Peyer's patch (tissue), 4 donors: ENCODE data around the gene SGSH. TPM values are rescaled to one million over a fixed set of nuclear protein-coding genes. Genes with fewer than 3 reads are reported as not detected.

Experiments used
- DNase-seq, 3 donors: peaks; one replicate each; pipeline ENCODE4 v3.0.0-alpha.2; 2017 to 2019
- H3K27ac ChIP-seq, 4 donors: fragments of 200-600 bp; sonication (generic); one replicate each; pipeline ENCODE4 v1.5.1; 2016 to 2019
- H3K27me3 ChIP-seq, 2 donors: fragments of 200-600 bp; sonication (generic); one replicate each; pipeline ENCODE4 v1.5.1; 2019
- H3K36me3 ChIP-seq, 3 donors: fragments of 200-600 bp; sonication (generic); one replicate each; pipeline ENCODE4 v1.5.1; 2016 to 2019
- H3K4me1 ChIP-seq, 4 donors: fragments of 200-600 bp; sonication (generic); one replicate each; pipeline ENCODE4 v1.5.1; 2016 to 2019
- H3K4me3 ChIP-seq, 4 donors: fragments of 200-600 bp; sonication (generic); 1 replicate in 3 of 4; 2 replicates in 1 of 4; pipeline ENCODE4 v1.5.1; 2016 to 2019; ENCODE audit warnings: mild to moderate bottlenecking in 1 of 4
- H3K9me3 ChIP-seq, 4 donors: fragments of 200-600 bp; sonication (generic); one replicate each; pipeline ENCODE4 v1.5.1; 2016 to 2019; ENCODE audit warnings: mild to moderate bottlenecking in 1 of 4
- POLR2A ChIP-seq, 2 donors: fragments of 450-650 bp; IDR thresholded peaks; one replicate each; pipeline ENCODE4 v1.5.1; 2017; ENCODE audit warnings: antibody characterized with exemption in 2 of 2, mild to moderate bottlenecking in 2 of 2, moderate library complexity in 2 of 2
- total RNA-seq, 4 donors: library from RNA; depleted of rRNA; stranded (reverse); fragments of >200 nt; gene quantifications; one replicate each; pipeline ENCODE4 v1.1.0, GENCODE V29; 2016
- TF ChIP-seq, protein P1 (sequence below), 6 experiments: fragments of 450-650 bp in 4 of 6; fragments of 200-600 bp in 2 of 6; sonication (generic) in 1 of 6; IDR thresholded peaks; one replicate each; pipeline ENCODE4 v1.5.1; 2017 to 2019; ENCODE audit warnings: antibody characterized with exemption in 6 of 6, mild to moderate bottlenecking in 3 of 6, moderate library complexity in 1 of 6

SGSH gene
- total RNA-seq, 4 donors from 2014 or later, result 37.8 to 114 (median 60.6) TPM

DNA sequence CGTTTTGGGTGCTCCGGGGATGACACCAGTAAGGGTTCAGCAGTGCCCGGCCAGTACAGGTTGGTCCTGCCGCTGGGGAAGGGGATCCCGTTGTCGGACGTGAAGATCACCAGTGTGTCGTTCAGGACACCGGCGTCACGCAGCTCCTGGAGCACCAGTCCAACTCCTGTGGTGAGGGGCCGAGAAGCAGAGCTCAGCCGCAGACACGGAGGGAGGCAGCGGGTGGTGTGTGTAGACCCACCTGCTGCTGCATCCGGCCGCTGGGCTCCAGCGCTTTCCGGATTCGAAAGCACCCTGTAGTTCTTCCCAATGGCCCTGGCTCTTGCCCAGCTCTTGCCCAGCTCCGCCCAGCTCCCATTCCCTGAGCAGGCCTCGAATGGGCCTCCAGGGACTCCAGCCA is 8.0 kb downstream of the SGSH start:
- peaks cover 0 to 76% (median 0%) of the 10 kb centered on the region in 3 donors for H3K36me3 ChIP-seq
- H3K27ac ChIP-seq, result no peak overlapping the region
- H3K27me3 ChIP-seq, result no peaks in the 10 kb centered on the region
- H3K9me3 ChIP-seq, result no peaks in the 10 kb centered on the region
- TF ChIP-seq, protein P1, sequence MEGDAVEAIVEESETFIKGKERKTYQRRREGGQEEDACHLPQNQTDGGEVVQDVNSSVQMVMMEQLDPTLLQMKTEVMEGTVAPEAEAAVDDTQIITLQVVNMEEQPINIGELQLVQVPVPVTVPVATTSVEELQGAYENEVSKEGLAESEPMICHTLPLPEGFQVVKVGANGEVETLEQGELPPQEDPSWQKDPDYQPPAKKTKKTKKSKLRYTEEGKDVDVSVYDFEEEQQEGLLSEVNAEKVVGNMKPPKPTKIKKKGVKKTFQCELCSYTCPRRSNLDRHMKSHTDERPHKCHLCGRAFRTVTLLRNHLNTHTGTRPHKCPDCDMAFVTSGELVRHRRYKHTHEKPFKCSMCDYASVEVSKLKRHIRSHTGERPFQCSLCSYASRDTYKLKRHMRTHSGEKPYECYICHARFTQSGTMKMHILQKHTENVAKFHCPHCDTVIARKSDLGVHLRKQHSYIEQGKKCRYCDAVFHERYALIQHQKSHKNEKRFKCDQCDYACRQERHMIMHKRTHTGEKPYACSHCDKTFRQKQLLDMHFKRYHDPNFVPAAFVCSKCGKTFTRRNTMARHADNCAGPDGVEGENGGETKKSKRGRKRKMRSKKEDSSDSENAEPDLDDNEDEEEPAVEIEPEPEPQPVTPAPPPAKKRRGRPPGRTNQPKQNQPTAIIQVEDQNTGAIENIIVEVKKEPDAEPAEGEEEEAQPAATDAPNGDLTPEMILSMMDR (IDR thresholded peaks at IDR 0.05), result no peak
- TF ChIP-seq POLR2A (IDR thresholded peaks at IDR 0.05), result no peak
- no peak for DNase-seq
- H3K4me3 ChIP-seq, result no peak overlapping the region
- no peaks in the 10 kb centered on the region for H3K4me1 ChIP-seq

DNA sequence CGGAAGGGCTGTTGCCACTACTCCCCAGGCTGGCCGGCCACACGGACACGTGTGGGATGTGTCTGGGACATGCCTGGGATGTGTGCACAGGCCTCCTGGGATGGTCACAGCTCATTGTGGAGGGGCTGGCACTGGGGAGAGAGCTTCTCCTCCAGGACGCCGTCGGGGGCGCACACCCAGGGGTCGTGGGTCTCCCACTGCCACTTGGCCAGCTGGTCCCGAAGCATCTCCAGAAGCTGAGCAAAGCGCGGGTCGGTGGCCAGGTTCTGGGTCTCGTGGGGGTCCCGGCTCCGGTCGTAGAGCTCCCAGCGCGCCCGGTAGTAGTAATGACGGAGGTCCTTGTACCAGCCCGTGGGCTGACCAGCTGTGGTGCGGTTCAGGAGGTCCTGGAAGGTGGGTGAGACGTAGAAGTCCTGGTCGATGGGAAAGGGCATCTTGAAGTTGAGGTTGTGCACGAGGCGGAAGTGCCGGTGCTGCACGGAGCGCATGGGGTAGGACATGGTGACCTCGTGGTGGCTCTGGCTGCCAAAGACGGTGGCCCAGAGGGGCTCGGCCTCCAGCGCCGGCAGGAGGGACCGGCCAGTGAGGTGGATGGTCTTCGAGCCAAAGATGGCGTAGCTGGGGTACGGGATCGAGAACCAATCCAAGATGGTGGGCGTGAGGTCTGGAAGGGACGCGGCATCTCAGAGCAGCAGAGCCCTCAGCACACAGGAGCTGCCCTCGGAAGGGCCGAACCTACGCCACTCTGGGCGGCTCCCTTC is 9.6 kb downstream of the SGSH start:
- Histone ChIP-seq H3K9me3 (no peaks in the 10 kb centered on the region), H3K27ac (no peak overlapping the region), H3K4me3 (no peak overlapping the region), H3K4me1 (no peaks in the 10 kb centered on the region), H3K36me3 (peaks cover 0 to 60% (median 0%) of the 10 kb centered on the region in 3 donors), H3K27me3 (no peaks in the 10 kb centered on the region)
- TF ChIP-seq, protein P1 (IDR thresholded peaks at IDR 0.05), result no peak
- no peak for TF ChIP-seq POLR2A (IDR thresholded peaks at IDR 0.05)
- no peak for DNase-seq

DNA sequence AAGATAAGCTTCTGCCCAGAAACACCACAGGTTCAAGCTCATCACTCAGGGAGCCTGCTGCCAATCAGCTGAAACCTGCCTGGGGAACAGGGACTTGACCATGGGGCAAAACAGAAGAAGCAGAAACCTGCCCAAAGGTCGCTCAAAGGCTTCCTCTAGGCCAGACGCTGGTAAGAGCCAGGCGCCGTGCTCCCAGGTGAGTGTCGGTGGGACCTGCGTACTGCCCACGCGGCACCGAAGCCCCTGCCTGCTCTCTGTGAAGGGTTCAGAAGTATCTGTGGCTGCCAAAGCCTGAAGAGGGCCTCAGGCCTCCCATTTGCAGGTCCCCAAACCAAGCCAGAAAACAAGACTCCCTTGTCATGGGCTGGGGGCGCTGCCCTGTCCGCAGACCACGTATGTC is 10.4 kb downstream of the SGSH start:
- Histone ChIP-seq H3K36me3 (peaks cover 0 to 55% (median 0%) of the 10 kb centered on the region in 3 donors), H3K4me3 (no peak overlapping the region), H3K9me3 (no peaks in the 10 kb centered on the region), H3K4me1 (no peaks in the 10 kb centered on the region), H3K27me3 (no peaks in the 10 kb centered on the region), H3K27ac (no peak overlapping the region)
- DNase-seq, result no peak
- TF ChIP-seq, protein P1 (IDR thresholded peaks at IDR 0.05), result no peak
- no peak for TF ChIP-seq POLR2A (IDR thresholded peaks at IDR 0.05)

DNA sequence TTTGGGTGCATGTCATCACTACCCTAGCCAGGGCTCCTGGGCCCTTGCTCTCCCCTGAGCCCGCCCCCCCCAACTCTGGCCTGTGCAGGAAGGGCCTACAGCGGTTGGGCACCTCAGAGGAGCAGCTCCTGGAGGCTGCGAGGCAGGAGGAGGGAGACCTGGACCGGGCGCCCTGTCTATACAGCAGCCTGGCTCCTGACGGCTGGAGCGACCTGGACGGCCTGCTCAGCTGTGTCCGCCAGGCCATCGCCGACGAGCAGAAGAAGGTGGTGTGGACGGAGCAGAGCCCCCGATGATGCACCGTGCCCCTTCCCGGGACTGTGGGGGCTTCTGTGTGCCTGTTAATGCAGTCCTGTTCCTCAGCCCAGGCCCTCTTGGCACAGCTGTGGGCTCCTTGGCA is 12.1 kb downstream of the SGSH start:
- Histone ChIP-seq H3K27me3 (no peaks in the 10 kb centered on the region), H3K4me1 (no peaks in the 10 kb centered on the region), H3K9me3 (no peaks in the 10 kb centered on the region), H3K4me3 (no peak overlapping the region), H3K27ac (no peak overlapping the region), H3K36me3 (peaks cover 0 to 41% (median 0%) of the 10 kb centered on the region in 3 donors)
- TF ChIP-seq, protein P1 (IDR thresholded peaks at IDR 0.05), result no peak
- TF ChIP-seq POLR2A (IDR thresholded peaks at IDR 0.05), result no peak
- DNase-seq, result no peak

DNA sequence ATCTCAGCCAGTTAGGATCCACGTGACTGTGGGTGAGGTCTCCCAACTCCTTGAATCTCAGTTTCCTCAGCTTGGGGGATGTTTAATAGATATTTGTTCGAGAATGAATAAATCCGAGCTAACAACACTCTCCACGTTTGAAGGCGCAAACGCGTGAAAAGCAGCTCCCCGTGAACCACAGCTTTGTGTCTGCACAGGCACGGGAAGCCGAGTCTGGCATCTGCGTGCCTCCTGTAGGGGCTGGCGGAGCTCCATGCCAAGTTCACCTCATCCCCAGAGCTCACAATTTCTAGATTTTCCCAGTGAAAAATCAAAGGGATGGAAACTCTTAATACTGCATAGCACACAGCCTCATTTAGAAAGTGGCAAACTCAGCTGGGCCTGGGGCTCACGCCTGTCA is 14.3 kb downstream of the SGSH start:
- H3K4me1 ChIP-seq, result no peaks in the 10 kb centered on the region
- peaks cover 0 to 20% (median 0%) of the 10 kb centered on the region in 3 donors for H3K36me3 ChIP-seq
- H3K4me3 ChIP-seq, result no peak overlapping the region
- DNase-seq, result no peak
- no peaks in the 10 kb centered on the region for H3K27me3 ChIP-seq
- TF ChIP-seq, protein P1 (IDR thresholded peaks at IDR 0.05), result no peak
- no peak for TF ChIP-seq POLR2A (IDR thresholded peaks at IDR 0.05)
- no peak overlapping the region for H3K27ac ChIP-seq
- no peaks in the 10 kb centered on the region for H3K9me3 ChIP-seq
